Measurements from ENCODE around the gene PTPRG. TPM values are rescaled to one million over a fixed set of nuclear protein-coding genes. Genes with fewer than 3 reads are reported as not detected.

Gene PTPRG
- total RNA-seq, 4 donors from 2014 or later = 33.5 to 56.6 (median 46.9) TPM

GRCh38 chr3:61568127-61568526 is 6.8 kb downstream of the PTPRG start:
- Histone ChIP-seq H3K27ac (no peak overlapping the region), H3K9me3 (no peaks in the 10 kb centered on the region), H3K4me1 (peaks cover 0 to 15% (median 0%) of the 10 kb centered on the region in 4 donors), H3K4me3 (no peak overlapping the region), H3K36me3 (no peaks in the 10 kb centered on the region), H3K27me3 (no peaks in the 10 kb centered on the region)
- TF ChIP-seq POLR2A (IDR thresholded peaks at IDR 0.05) (no peak), CTCF (IDR thresholded peaks at IDR 0.05) (no peak)
- DNase-seq = no peak

GRCh38 chr3:61569856-61570580 is 8.6 kb downstream of the PTPRG start:
- peaks cover 0 to 7% (median 0%) of the 10 kb centered on the region in 4 donors for H3K4me1 ChIP-seq
- H3K9me3 ChIP-seq = no peaks in the 10 kb centered on the region
- H3K4me3 ChIP-seq = no peak overlapping the region
- H3K27me3 ChIP-seq = no peaks in the 10 kb centered on the region
- no peaks in the 10 kb centered on the region for H3K36me3 ChIP-seq
- DNase-seq = no peak
- no peak overlapping the region for H3K27ac ChIP-seq
- TF ChIP-seq CTCF (IDR thresholded peaks at IDR 0.05) (no peak), POLR2A (IDR thresholded peaks at IDR 0.05) (no peak)

GRCh38 chr3:61570813-61571212 is 9.4 kb downstream of the PTPRG start:
- no peaks in the 10 kb centered on the region for H3K27me3 ChIP-seq
- no peak overlapping the region for H3K4me3 ChIP-seq
- H3K9me3 ChIP-seq = no peaks in the 10 kb centered on the region
- DNase-seq = no peak
- H3K27ac ChIP-seq = no peak overlapping the region
- peaks cover 0 to 7% (median 0%) of the 10 kb centered on the region in 4 donors for H3K4me1 ChIP-seq
- H3K36me3 ChIP-seq = no peaks in the 10 kb centered on the region
- TF ChIP-seq POLR2A (IDR thresholded peaks at IDR 0.05) (no peak), CTCF (IDR thresholded peaks at IDR 0.05) (no peak)

- H3K27ac ChIP-seq = no peak overlapping the region
- DNase-seq = no peak
Observed at GRCh38 chr3:61571516-61572336, 10.4 kb downstream of the PTPRG start.

GRCh38 chr3:61572879-61573278 is 11.5 kb downstream of the PTPRG start:
- Histone ChIP-seq H3K27ac (no peak overlapping the region), H3K36me3 (no peaks in the 10 kb centered on the region), H3K27me3 (no peaks in the 10 kb centered on the region), H3K9me3 (no peaks in the 10 kb centered on the region), H3K4me3 (no peak overlapping the region), H3K4me1 (peaks cover 0 to 7% (median 0%) of the 10 kb centered on the region in 4 donors)
- TF ChIP-seq POLR2A (IDR thresholded peaks at IDR 0.05) = no peak
- TF ChIP-seq CTCF (IDR thresholded peaks at IDR 0.05) = no peak
- no peak for DNase-seq

More at GRCh38 chr3:61571516-61572336, 10.4 kb downstream of the PTPRG start:
- Histone ChIP-seq H3K4me3 (no peak overlapping the region), H3K4me1 (peaks cover 0 to 7% (median 0%) of the 10 kb centered on the region in 4 donors), H3K9me3 (no peaks in the 10 kb centered on the region), H3K27me3 (no peaks in the 10 kb centered on the region), H3K36me3 (no peaks in the 10 kb centered on the region)
- TF ChIP-seq CTCF (IDR thresholded peaks at IDR 0.05) (no peak), POLR2A (IDR thresholded peaks at IDR 0.05) (no peak)
